SKM-1 (cell line): ENCODE measurements around the gene MAP4K5.
"Not testable (repeated sequence)": the region's sequence is repeated elsewhere in the genome, so short reads cannot be mapped to it uniquely, and the experiment has no call there.

Experiments used
- DNase-seq: peaks from one replicate; lab custom pipeline; 2025; ENCODE audit not compliant: unreplicated experiment; lab: John Stamatoyannopoulos, UW

Gene MAP4K5

GRCh38 chr14:50531595-50532501 is 521 bp downstream of the MAP4K5 start:
- DNase-seq, result no peak

GRCh38 chr14:50530794-50531365 is 1.5 kb downstream of the MAP4K5 start:
- no peak for DNase-seq

- no peak for DNase-seq
Measured at GRCh38 chr14:50530358-50530757, 2.0 kb downstream of the MAP4K5 start.

- DNase-seq, result no peak
Measured at GRCh38 chr14:50529288-50530179, 2.8 kb downstream of the MAP4K5 start.

GRCh38 chr14:50528000-50528399 is 4.4 kb downstream of the MAP4K5 start:
- no peak for DNase-seq

- DNase-seq, result no peak
Measured at GRCh38 chr14:50524731-50525515, 7.4 kb downstream of the MAP4K5 start.

GRCh38 chr14:50524060-50524459 is 8.3 kb downstream of the MAP4K5 start:
- no peak for DNase-seq

GRCh38 chr14:50523271-50524041 is 8.9 kb downstream of the MAP4K5 start:
- no peak for DNase-seq

GRCh38 chr14:50521912-50522341 is 10.4 kb downstream of the MAP4K5 start:
- DNase-seq, result no peak

- DNase-seq, result no peak
Measured at GRCh38 chr14:50520947-50521815, 11.2 kb downstream of the MAP4K5 start.

GRCh38 chr14:50516091-50516490 is 16.3 kb downstream of the MAP4K5 start:
- no peak for DNase-seq

- DNase-seq, result no peak
Measured at GRCh38 chr14:50512463-50512862, 19.9 kb downstream of the MAP4K5 start.

- no peak for DNase-seq
Measured at GRCh38 chr14:50510157-50510556, 22.2 kb downstream of the MAP4K5 start.

GRCh38 chr14:50507078-50507477 is 25.3 kb downstream of the MAP4K5 start:
- DNase-seq, result not testable (repeated sequence)

GRCh38 chr14:50501642-50502041 is 30.7 kb downstream of the MAP4K5 start:
- DNase-seq, result no peak

GRCh38 chr14:50497351-50497750 is 35.0 kb downstream of the MAP4K5 start:
- DNase-seq, result no peak

- DNase-seq, result no peak
Measured at GRCh38 chr14:50489851-50490250, 42.5 kb downstream of the MAP4K5 start.

GRCh38 chr14:50488521-50488920 is 43.8 kb downstream of the MAP4K5 start:
- no peak for DNase-seq

GRCh38 chr14:50479041-50479440 is 53.3 kb downstream of the MAP4K5 start:
- no peak for DNase-seq
